Activated naive CD4-positive, alpha-beta T cell treated with anti-CD3 and anti-CD28 coated beads, Interleukin-2, amount 10 ng/mL, durations not matched to agents 5 hours and 36 hours (primary cell): Measurements from ENCODE around the gene TRIP6. TPM values are rescaled to one million over a fixed set of nuclear protein-coding genes. Genes with fewer than 3 reads are reported as not detected.

Experiments used
- microRNA-seq: library from miRNA; unstranded; fragments of <30 nt; microRNA quantifications from one replicate; pipeline ENCODE4 v1.2.0, GENCODE V29; 2022; ENCODE audit warnings: borderline microRNAs expressed, borderline replicate concordance
- total RNA-seq, 2 experiments: library from RNA; stranded (reverse); gene quantifications; one replicate each; pipeline ENCODE4 v1.2.3, GENCODE V29; 2021

TRIP6 gene
- 10 to 100 TPM; 20.5 to 21.3 TPM for total RNA-seq

DNA sequence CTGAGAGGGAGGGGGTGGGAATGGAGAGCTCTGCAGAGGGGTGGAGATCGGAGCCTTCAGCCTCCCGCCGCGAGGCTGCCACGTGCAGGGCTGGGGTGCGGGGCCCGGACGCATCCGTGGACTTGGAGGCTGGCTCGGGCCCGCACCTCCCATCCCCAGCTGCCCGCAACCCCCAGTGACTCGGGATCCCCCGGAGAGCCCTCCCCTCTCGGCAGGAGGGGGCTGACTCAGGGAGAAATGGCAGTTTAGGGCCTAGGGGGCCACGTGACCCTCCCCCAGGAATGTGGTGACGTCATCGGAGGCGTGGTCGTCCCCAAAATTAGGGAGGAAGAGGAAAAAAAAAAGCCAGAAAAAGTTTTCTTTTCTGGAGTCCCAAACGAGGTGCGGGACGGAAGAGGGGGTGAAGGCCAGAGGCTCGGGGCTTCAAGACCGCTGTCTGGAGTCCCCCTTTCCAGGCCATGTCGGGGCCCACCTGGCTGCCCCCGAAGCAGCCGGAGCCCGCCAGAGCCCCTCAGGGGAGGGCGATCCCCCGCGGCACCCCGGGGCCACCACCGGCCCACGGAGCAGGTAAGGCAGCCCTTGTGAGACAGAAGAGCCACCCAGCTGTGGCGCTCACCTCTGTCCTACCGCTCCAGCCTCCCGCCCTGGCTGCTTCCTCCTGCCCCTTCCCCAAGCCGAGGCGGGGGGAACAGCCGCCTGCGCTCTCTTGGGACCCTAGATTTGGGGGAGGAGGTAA, at the start of gene TRIP6:
Gene TRIP6 (plus strand): TSS at position 348 of the 736 bp plus-strand sequence. CDS start 111 bp downstream, at position 459.

DNA sequence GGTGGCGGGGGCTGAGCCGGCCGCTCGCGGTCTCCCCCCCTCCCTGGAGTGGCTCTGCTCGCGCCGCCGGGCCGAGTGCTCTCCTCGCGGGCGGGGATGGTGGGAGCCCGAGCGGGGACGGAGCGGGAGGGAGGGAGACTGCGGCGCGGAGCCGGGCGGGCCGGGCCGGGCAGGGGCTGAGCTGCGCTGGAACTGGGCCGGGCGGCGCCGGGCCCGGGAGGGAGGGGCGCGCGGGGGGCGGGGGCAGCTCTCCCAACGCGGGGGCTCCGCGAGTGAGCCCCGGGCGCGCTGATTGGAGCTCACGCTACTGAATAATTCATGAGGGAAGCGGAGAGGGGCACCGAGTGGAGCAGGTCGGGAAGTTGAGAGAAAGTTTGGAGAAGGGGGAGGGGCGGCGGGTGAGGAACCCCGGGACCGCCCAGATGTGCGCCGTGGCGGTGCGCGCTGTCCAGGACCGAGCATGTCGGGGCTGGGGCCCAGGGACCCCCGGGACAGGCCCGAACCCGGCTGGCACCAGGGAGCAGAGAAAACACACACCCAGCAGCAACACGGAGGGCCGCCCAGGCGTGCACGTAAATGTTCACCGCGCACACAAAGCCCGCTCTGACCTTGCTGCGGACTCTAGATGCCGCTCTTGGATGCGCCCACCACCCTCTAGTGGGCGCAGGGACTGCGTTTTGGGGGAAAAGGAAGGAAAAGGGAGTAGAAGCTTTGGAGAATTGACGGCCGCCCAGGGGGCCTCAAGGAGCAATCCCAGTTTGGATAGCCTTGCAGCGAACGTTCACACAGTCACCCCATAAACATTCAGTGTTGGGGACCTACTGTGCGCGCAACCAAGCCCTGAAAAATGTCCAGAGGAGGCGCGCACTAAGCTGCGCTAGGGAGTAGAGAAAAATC, 39.6 kb upstream of the TRIP6 start, which contains the start of gene EPHB4:
Gene EPHB4 (minus strand): TSS at position 194 of the 897 bp plus-strand sequence. CDS start 493 bp downstream, outside the sequence.

DNA sequence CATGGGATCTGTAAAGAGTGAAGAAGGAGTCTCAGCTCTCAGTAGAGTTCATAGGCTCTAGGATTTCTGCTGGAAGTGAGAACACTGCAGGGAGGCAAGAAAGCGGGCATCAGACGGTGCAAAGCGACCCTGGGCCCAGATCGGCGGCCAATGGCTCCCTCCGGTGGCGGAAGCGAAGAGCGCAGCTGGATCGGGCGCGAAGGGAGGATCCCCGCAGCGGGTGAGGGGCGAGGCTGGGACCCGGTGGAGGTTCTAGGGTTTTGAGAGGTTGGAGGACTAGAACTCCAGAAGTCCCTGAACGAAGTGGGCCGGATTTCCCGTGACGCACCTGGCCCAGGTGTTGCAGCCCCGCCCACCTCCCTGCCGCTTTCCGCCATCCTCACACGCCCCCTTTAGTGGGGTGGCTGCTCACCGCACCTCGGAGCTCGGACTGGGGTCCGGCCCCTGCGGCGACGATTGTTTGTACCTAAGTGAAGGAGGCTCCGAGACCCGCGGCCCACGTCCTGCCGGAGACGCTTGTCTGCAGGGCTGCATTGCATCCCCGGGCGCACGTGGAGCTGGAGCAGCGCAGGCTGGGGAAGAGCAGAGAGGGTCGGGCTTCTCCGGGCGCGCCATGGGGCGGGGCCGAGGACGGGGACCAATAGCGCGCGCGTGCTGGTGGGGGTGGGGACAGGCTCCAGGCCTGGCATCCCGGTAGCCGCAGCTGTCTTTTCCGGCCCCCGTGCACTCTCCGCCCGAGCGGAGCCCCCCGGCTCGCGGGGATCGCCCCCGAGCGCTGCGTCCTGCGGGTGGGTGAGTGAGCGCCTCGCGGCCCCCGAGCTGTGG, 14.9 kb upstream of the TRIP6 start, which contains the start of gene SLC12A9:
Gene SLC12A9 (plus strand): TSS at position 666 of the 825 bp plus-strand sequence. CDS start 1,485 bp downstream, outside the sequence.

GRCh38 chr7:100874577-100875355, 7.6 kb downstream of the TRIP6 start, which contains the start of gene SRRT:
SRRT (plus strand) TSS chr7:100875103; CDS start chr7:100875591, 488 bp downstream.

DNA sequence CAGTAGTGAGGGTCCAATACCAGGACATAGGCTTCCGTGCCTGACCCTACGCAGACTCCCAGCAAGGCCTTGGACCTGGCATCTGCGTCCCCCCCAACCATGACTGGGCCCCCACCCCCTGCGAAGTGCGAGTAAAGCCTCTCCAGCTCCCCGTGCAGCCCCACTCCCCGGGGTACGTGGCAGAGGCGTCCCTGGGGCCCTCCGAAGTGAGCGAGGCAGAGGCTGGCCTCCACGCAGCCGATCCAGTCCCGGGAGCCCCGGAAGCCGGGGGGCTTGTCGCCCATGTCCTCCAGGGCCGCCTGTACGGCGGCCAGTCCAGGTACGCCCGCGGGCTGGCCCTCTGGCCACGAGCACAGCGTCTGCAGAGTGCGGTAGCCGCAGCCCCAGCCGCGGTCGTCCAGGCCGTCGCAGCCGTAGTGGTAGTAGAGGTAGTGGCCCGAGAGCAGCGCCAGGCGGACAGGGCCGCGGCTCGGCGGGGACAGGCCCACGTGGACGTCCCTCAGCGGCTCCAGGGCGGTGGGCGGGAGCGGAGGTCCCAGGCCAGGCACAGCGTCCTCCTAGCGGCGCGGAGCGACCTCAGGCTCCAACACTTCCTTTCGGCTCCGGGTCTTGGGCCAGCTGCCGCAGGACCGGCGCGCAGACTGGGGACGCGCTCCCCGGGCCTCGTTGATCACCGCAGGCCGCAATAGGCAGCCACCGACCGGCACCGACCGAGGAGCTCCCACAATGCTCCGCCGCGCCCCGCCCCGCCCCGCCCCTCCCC, 22.0 kb downstream of the TRIP6 start, which contains the start of gene UFSP1:
Gene UFSP1 (minus strand): TSS at position 728 of the 763 bp plus-strand sequence. CDS start 444 bp downstream, at position 284.

GRCh38 chr7:100895701-100895955, 28.4 kb downstream of the TRIP6 start, which contains the start of gene ACHE:
ACHE (minus strand) TSS chr7:100895888; CDS start chr7:100894232, 1,656 bp downstream.

Small RNA genes within 50 kb of the gene (microRNA-seq; reads per million reads assigned to microRNA genes)
- not detected for gene MIR6875

Other genes starting within 250 kb of the TRIP6 start
- gene TFR2, start 225.8 kb upstream of the TRIP6 start, total RNA-seq: 1 to 10 TPM; 9.4 to 10.0 TPM
- not detected for gene ACTL6B, start 210.9 kb upstream of the TRIP6 start, total RNA-seq
- gene GNB2, start 193.6 kb upstream of the TRIP6 start, total RNA-seq: 100 to 1,000 TPM; 203 to 206 TPM
- 10 to 100 TPM; 54.3 to 57.3 TPM for gene GIGYF1, start 173.1 kb upstream of the TRIP6 start, total RNA-seq
- gene POP7, start 161.3 kb upstream of the TRIP6 start, total RNA-seq: 10 to 100 TPM; 29.3 to 31.9 TPM
- gene EPO, start 146.9 kb upstream of the TRIP6 start, total RNA-seq: under 1 TPM in 1 of 2 experiments, not detected in 1; 0.15 TPM
- not detected for gene ZAN, start 133.8 kb upstream of the TRIP6 start, total RNA-seq
- 1 to 10 TPM; 1.1 to 1.2 TPM for gene EPHB4, start 39.9 kb upstream of the TRIP6 start, total RNA-seq
- gene SLC12A9, start 14.7 kb upstream of the TRIP6 start, total RNA-seq: 10 to 100 TPM; 45.4 to 45.5 TPM
- gene SRRT, start 7.7 kb downstream of the TRIP6 start, total RNA-seq: 100 to 1,000 TPM; 186 to 208 TPM
- 1 to 10 TPM; 4.9 to 5.2 TPM for gene UFSP1, start 22.3 kb downstream of the TRIP6 start, total RNA-seq
- gene ACHE, start 28.5 kb downstream of the TRIP6 start, total RNA-seq: not detected
- not detected for gene MUC3A, start 82.1 kb downstream of the TRIP6 start, total RNA-seq
- gene MUC12, start 102.2 kb downstream of the TRIP6 start, total RNA-seq: not detected
- gene MUC17, start 152.7 kb downstream of the TRIP6 start, total RNA-seq: not detected
- 10 to 100 TPM; 51.8 to 54.3 TPM for gene TRIM56, start 218.1 kb downstream of the TRIP6 start, total RNA-seq